H1 (cell line): ENCODE results near the gene TIAM2. TPM values are rescaled to one million over a fixed set of nuclear protein-coding genes. Genes with fewer than 3 reads are reported as not detected.

Experiments used
- CTCF ChIA-PET: fragments of 300-600 bp; sonication (Branson Sonifier 250); formaldehyde crosslinking; loops from one replicate; lab custom pipeline; 2021; ENCODE audit not compliant: partially characterized antibody; lab: Charles Lee
- POLR2A ChIA-PET: fragments of 300-600 bp; sonication (Branson Sonifier 250); formaldehyde crosslinking; loops from one replicate; lab custom pipeline; 2021; ENCODE audit warnings: inconsistent platforms; ENCODE audit not compliant: partially characterized antibody; lab: Charles Lee
- DNase-seq, 2 experiments: peaks; one replicate each; pipeline versions ENCODE4 v3.0.0 to v3.0.0-alpha.2; 2010 to 2022; ENCODE audit warnings: low spot score in 2 of 2, low read depth in 1 of 2, mixed read lengths in 1 of 2
- FAIRE-seq: peaks from 2 replicates; lab custom pipeline; 2011; peaks lifted over from hg19 to GRCh38; lab: Jason Lieb, UNC
- H2AFZ ChIP-seq: 2 replicates; pipeline ENCODE4 v1.8.1; 2012; ENCODE audit warnings: low read length, inconsistent platforms
- H2AK5ac ChIP-seq: 2 replicates; pipeline ENCODE4 v1.6.1; 2013; ENCODE audit warnings: low read depth, low read length
- H2BK120ac ChIP-seq: replicated peaks from 2 replicates; pipeline ENCODE3; 2013; ENCODE audit warnings: low read depth, low read length, inconsistent platforms
- H2BK12ac ChIP-seq: 2 replicates; pipeline ENCODE4 v1.6.1; 2013; ENCODE audit warnings: low read depth, low read length
- H2BK15ac ChIP-seq: 2 replicates; pipeline ENCODE4 v1.6.1; 2013; ENCODE audit warnings: low read length
- H2BK20ac ChIP-seq: 2 replicates; pipeline ENCODE4 v1.6.1; 2013; ENCODE audit warnings: low read length
- H2BK5ac ChIP-seq: 2 replicates; pipeline ENCODE4 v1.6.1; 2013; ENCODE audit warnings: low read depth, low read length
- H3K14ac ChIP-seq: 2 replicates; pipeline ENCODE4 v1.6.1; 2013; ENCODE audit warnings: inconsistent platforms; ENCODE audit not compliant: insufficient read length
- H3K18ac ChIP-seq: 2 replicates; pipeline ENCODE4 v1.6.1; 2013; ENCODE audit warnings: low read length; ENCODE audit errors: extremely low read depth
- H3K23ac ChIP-seq: 2 replicates; pipeline ENCODE4 v1.6.1; 2013; ENCODE audit warnings: inconsistent platforms; ENCODE audit not compliant: insufficient read length
- H3K23me2 ChIP-seq: 2 replicates; pipeline ENCODE4 v1.6.1; 2013; ENCODE audit warnings: low read depth, low read length
- H3K27ac ChIP-seq: 2 replicates; pipeline ENCODE4 v1.6.1; 2011; ENCODE audit warnings: low read depth, low read length, inconsistent platforms
- H3K27me3 ChIP-seq, 4 experiments: replicated peaks in 1 of 4; 1 replicate in 1 of 4; 2 replicates in 3 of 4; pipeline versions ENCODE4 v1.6.1 to v1.8.1; 2011 to 2013; ENCODE audit warnings: low read length in 3 of 4, mild to moderate bottlenecking in 3 of 4, inconsistent platforms in 2 of 4, mixed read lengths in 2 of 4, moderate library complexity in 1 of 4; ENCODE audit not compliant: control insufficient read depth in 3 of 4, insufficient read depth in 3 of 4; ENCODE audit errors: extremely low read depth in 1 of 4
- H3K36me3 ChIP-seq, 4 experiments: 2 replicates each; pipeline versions ENCODE4 v1.6.1 to v1.8.1; 2011 to 2013; ENCODE audit warnings: mild to moderate bottlenecking in 4 of 4, low read length in 3 of 4, moderate library complexity in 2 of 4, control low read depth in 1 of 4, inconsistent platforms in 1 of 4; ENCODE audit not compliant: insufficient read depth in 4 of 4, control insufficient read depth in 2 of 4
- H3K4ac ChIP-seq: replicated peaks from 2 replicates; pipeline ENCODE3; 2013; ENCODE audit warnings: low read length, low read depth, mixed read lengths, inconsistent platforms; ENCODE audit not compliant: insufficient read length
- H3K4me1 ChIP-seq, 4 experiments: replicated peaks in 1 of 4; 1 replicate in 1 of 4; 2 replicates in 3 of 4; pipeline versions ENCODE4 v1.6.1 to v1.8.1; 2011 to 2013; ENCODE audit warnings: low read length in 3 of 4, inconsistent platforms in 2 of 4, mixed read lengths in 1 of 4; ENCODE audit not compliant: insufficient read depth in 4 of 4, control insufficient read depth in 3 of 4
- H3K4me2 ChIP-seq, 2 experiments: 2 replicates each; pipeline versions ENCODE4 v1.6.1 to v1.8.1; 2011 to 2013; ENCODE audit warnings: low read depth in 2 of 2, low read length in 2 of 2, control low read depth in 1 of 2, inconsistent platforms in 1 of 2, mild to moderate bottlenecking in 1 of 2; ENCODE audit not compliant: insufficient read depth in 1 of 2
- H3K4me3 ChIP-seq, 4 experiments: fragments of 200-600, 300-600 bp in 1 of 4; sonication (generic), shearing (Covaris generic), sonication (Bioruptor Twin) in 1 of 4; 2 replicates each; pipeline versions ENCODE4 v1.5.1 to v1.8.1; 2011 to 2016; ENCODE audit warnings: low read length in 4 of 4, low read depth in 3 of 4, control low read depth in 2 of 4, inconsistent platforms in 2 of 4, mild to moderate bottlenecking in 2 of 4, mixed read lengths in 1 of 4, moderate library complexity in 1 of 4; ENCODE audit not compliant: insufficient read depth in 2 of 4; ENCODE audit errors: extremely low read depth in 1 of 4
- H3K56ac ChIP-seq: replicated peaks from 2 replicates; pipeline ENCODE3; 2013; ENCODE audit warnings: low read depth, mild to moderate bottlenecking, mixed read lengths, low read length, inconsistent platforms; ENCODE audit not compliant: insufficient read length
- H3K79me1 ChIP-seq: 2 replicates; pipeline ENCODE4 v1.6.1; 2013; ENCODE audit warnings: low read depth, low read length, control low read depth
- H3K79me2 ChIP-seq, 2 experiments: 2 replicates each; pipeline versions ENCODE4 v1.6.1 to v1.8.1; 2012 to 2013; ENCODE audit warnings: low read length in 2 of 2, mild to moderate bottlenecking in 2 of 2, inconsistent platforms in 1 of 2; ENCODE audit not compliant: insufficient read depth in 2 of 2, control insufficient read depth in 1 of 2
- H3K9ac ChIP-seq, 4 experiments: replicated peaks in 1 of 4; 1 replicate in 1 of 4; 2 replicates in 3 of 4; pipeline versions ENCODE4 v1.6.1 to v1.8.1; 2011 to 2013; ENCODE audit warnings: low read depth in 3 of 4, low read length in 3 of 4, control low read depth in 2 of 4, mild to moderate bottlenecking in 2 of 4, moderate library complexity in 2 of 4, inconsistent platforms in 1 of 4; ENCODE audit errors: extremely low read depth in 1 of 4
- H3K9me3 ChIP-seq, 2 experiments: 2 replicates each; pipeline versions ENCODE4 v1.6.1 to v1.8.1; 2012 to 2013; ENCODE audit warnings: mild to moderate bottlenecking in 2 of 2, moderate library complexity in 2 of 2, control low read depth in 1 of 2, inconsistent platforms in 1 of 2, low read depth in 1 of 2, low read length in 1 of 2, mixed read lengths in 1 of 2; ENCODE audit not compliant: insufficient read depth in 2 of 2
- H4K20me1 ChIP-seq, 2 experiments: replicated peaks in 1 of 2; 2 replicates each; pipeline versions ENCODE3 to v1.8.1; 2011 to 2013; ENCODE audit warnings: inconsistent platforms in 2 of 2, low read length in 2 of 2, mild to moderate bottlenecking in 1 of 2; ENCODE audit not compliant: insufficient read depth in 2 of 2, control insufficient read depth in 1 of 2
- H4K5ac ChIP-seq: 2 replicates; pipeline ENCODE4 v1.6.1; 2013; ENCODE audit warnings: low read length, low read depth, mixed read lengths, inconsistent platforms; ENCODE audit not compliant: insufficient read length
- H4K8ac ChIP-seq: 2 replicates; pipeline ENCODE4 v1.8.0; 2013; ENCODE audit warnings: mild to moderate bottlenecking, moderate library complexity, low read length, inconsistent platforms; ENCODE audit not compliant: insufficient read depth; ENCODE audit errors: extremely low read depth
- H4K91ac ChIP-seq: replicated peaks from 2 replicates; pipeline ENCODE3; 2013; ENCODE audit warnings: low read length, mixed read lengths, inconsistent platforms; ENCODE audit not compliant: insufficient read length
- BACH1 ChIP-seq: IDR thresholded peaks from 2 replicates; pipeline ENCODE4 v1.6.1; 2012; ENCODE audit warnings: low read length, improper control_type of control experiment
- EGR1 ChIP-seq: IDR thresholded peaks from 2 replicates; pipeline ENCODE4 v1.6.1; 2011; ENCODE audit warnings: low read depth, low read length, borderline replicate concordance
- EP300 ChIP-seq, 2 experiments: IDR thresholded peaks; 1 replicate in 1 of 2; 2 replicates in 1 of 2; pipeline ENCODE4 v1.6.1; 2011 to 2012; ENCODE audit warnings: low read depth in 2 of 2, low read length in 2 of 2, mild to moderate bottlenecking in 2 of 2, borderline replicate concordance in 1 of 2, inconsistent platforms in 1 of 2, moderate library complexity in 1 of 2
- FOSL1 ChIP-seq: IDR thresholded peaks from 2 replicates; pipeline ENCODE4 v1.6.1; 2011; ENCODE audit warnings: mild to moderate bottlenecking, low read depth, low read length, moderate library complexity; ENCODE audit not compliant: insufficient read depth
- JUND ChIP-seq: IDR thresholded peaks from 2 replicates; pipeline ENCODE4 v1.6.1; 2011; ENCODE audit warnings: mild to moderate bottlenecking, improper control_type of control experiment, low read length
- KDM1A ChIP-seq: fragments of 200-600, 300-600 bp; sonication (generic); IDR thresholded peaks from 2 replicates; pipeline ENCODE4 v1.7.1; 2016; ENCODE audit warnings: mild to moderate bottlenecking, low read length, borderline replicate concordance
- POLR2A ChIP-seq, 2 experiments: IDR thresholded peaks; 1 replicate in 1 of 2; 2 replicates in 1 of 2; pipeline ENCODE4 v1.6.1; 2011; ENCODE audit warnings: low read depth in 2 of 2, low read length in 2 of 2, mild to moderate bottlenecking in 2 of 2; ENCODE audit errors: control extremely low read depth in 1 of 2
- POLR2AphosphoS5 ChIP-seq: IDR thresholded peaks from 2 replicates; pipeline ENCODE4 v1.6.1; 2011; ENCODE audit warnings: low read depth, low read length
- RFX5 ChIP-seq: IDR thresholded peaks from 2 replicates; pipeline ENCODE4 v1.6.1; 2011; ENCODE audit warnings: low read depth, low read length, improper control_type of control experiment, borderline replicate concordance
- RNF2 ChIP-seq: fragments of 200-900, 300-1000 bp; sonication (generic); IDR thresholded peaks from 2 replicates; pipeline ENCODE4 v1.7.1; 2016; ENCODE audit warnings: borderline replicate concordance, low read depth, mild to moderate bottlenecking, antibody characterized with exemption, low read length; ENCODE audit not compliant: poor library complexity, severe bottlenecking; ENCODE audit errors: missing control alignments
- SP4 ChIP-seq: IDR thresholded peaks from 2 replicates; pipeline ENCODE4 v1.6.1; 2012; ENCODE audit warnings: low read length, inconsistent platforms
- SUZ12 ChIP-seq: fragments of 200-600 bp; sonication (generic); IDR thresholded peaks from 2 replicates; pipeline ENCODE4 v1.6.1; 2012; ENCODE audit warnings: mild to moderate bottlenecking, inconsistent platforms, low read length, moderate library complexity, mixed read lengths
- TAF1 ChIP-seq: IDR thresholded peaks from 2 replicates; pipeline ENCODE4 v1.6.1; 2011; ENCODE audit warnings: mild to moderate bottlenecking, low read depth, low read length
- WGBS, 2 experiments: shearing (Covaris generic) in 1 of 2; methylation state at CpG; one replicate each; pipeline versions ENCODE4 v1.1.6 to v1.1.7; 2013 to 2015; ENCODE audit warnings: low lambda C conversion rate in 2 of 2, mixed read lengths in 2 of 2, inconsistent platforms in 1 of 2, low coverage in 1 of 2, missing lambda C conversion rate in 1 of 2; ENCODE audit not compliant: insufficient replicate concordance in 2 of 2, insufficient coverage in 1 of 2, insufficient read length in 1 of 2; ENCODE audit errors: extremely low coverage in 1 of 2, missing lambda C conversion rate in 1 of 2; 5-methylcytosine and 5-hydroxymethylcytosine counted together
- polyA plus RNA-seq, 7 experiments: library from polyadenylated mRNA; depleted of rRNA in 3 of 7; stranded (reverse) in 5 of 7; unstranded in 2 of 7; fragments of >200 nt in 5 of 7; fragments of 200-250 nt in 2 of 7; gene quantifications; 1 replicate in 5 of 7; 2 replicates in 1 of 7; 4 replicates in 1 of 7; pipeline versions ENCODE4 v1.2.1 to v1.2.3, GENCODE V29; 2011 to 2013; ENCODE audit warnings: missing spikeins in 2 of 7, mixed read lengths in 2 of 7
- total RNA-seq: library from RNA; stranded (reverse); fragmentation: NEBNext Ultra II Directional; extraction: Animal tissue kit (Norgen Biotek cat#: 25700); gene quantifications from 2 replicates; pipeline ENCODE4 v1.2.1, GENCODE V29; 2021

Gene TIAM2
- total and polyA plus RNA-seq, 2 of the 8 experiments (the other 6 are each of a cell fraction or from before 2014, with no cell fraction given) = 7.4 to 23.9 TPM

- no peak overlapping the region for H2BK120ac ChIP-seq
- H3K14ac ChIP-seq = no peak overlapping the region
- CTCF ChIA-PET = interaction anchor here (0.6 to 2.5 kb wide), 8 partner anchors 11 to 351 kb away, joined by 3 to 16 read pairs (median 3); no protein-coding TSS in a partner anchor
- H3K23ac ChIP-seq = no peak overlapping the region
- no peak overlapping the region for H2BK20ac ChIP-seq
- H3K4me2 ChIP-seq = no peak overlapping the region
- H3K27ac ChIP-seq = no peak overlapping the region
- H3K79me1 ChIP-seq = peaks cover 3% of the 10 kb centered on the region; the same call in 1 of the 2 replicates
- no peaks in the 10 kb centered on the region for H3K79me2 ChIP-seq
- H4K5ac ChIP-seq = no peak overlapping the region
- H3K23me2 ChIP-seq = no peaks in the 10 kb centered on the region
- no peak overlapping the region for H2BK5ac ChIP-seq
- H2AFZ ChIP-seq = no peak overlapping the region
- WGBS, 2 experiments = 89% methylated on average over 5 of the region's 5 CpGs; no CpG with 5 or more reads in 1 of the 2 experiments
- H3K36me3 ChIP-seq = peaks cover 0 to 25% (median 4%) of the 10 kb centered on the region in 4 experiments; a peak in 6 of 8 replicates
- POLR2A ChIA-PET = interaction anchor here (1.3 kb wide), 1 partner anchor 35 kb away, joined by 3 read pairs; no protein-coding TSS in a partner anchor
- no peak overlapping the region for H3K4ac ChIP-seq
- no peak overlapping the region for H3K18ac ChIP-seq
- H3K9ac ChIP-seq = no peak overlapping the region
- no peak overlapping the region for H2AK5ac ChIP-seq
- DNase-seq (no peak), FAIRE-seq (peak; percentile 28)
- no peaks in the 10 kb centered on the region; a peak in 1 of 4 replicates for H3K9me3 ChIP-seq
- peaks cover 0 to 4% (median 2%) of the 10 kb centered on the region in 4 experiments; a peak in 2 of 7 replicates for H3K4me1 ChIP-seq
- H3K56ac ChIP-seq = no peak overlapping the region
- H2BK12ac ChIP-seq = no peak overlapping the region
- peaks cover 0 to 2% of the 10 kb centered on the region in 2 experiments for H4K20me1 ChIP-seq
- no peak overlapping the region for H4K91ac ChIP-seq
- no peaks in the 10 kb centered on the region for H3K27me3 ChIP-seq
- H2BK15ac ChIP-seq = no peak overlapping the region
- H3K4me3 ChIP-seq = no peak overlapping the region
- H4K8ac ChIP-seq = no peak overlapping the region
- TF ChIP-seq POLR2A (IDR thresholded peaks at IDR 0.05; ENCODE audit: control extremely low read depth in 1 of 2, low read depth in 2 of 2, low read length in 2 of 2) = no peak
- no peak for TF ChIP-seq SP4
- no peak for TF ChIP-seq FOSL1
- TF ChIP-seq JUND = no peak
- no peak for TF ChIP-seq RNF2
- no peak for TF ChIP-seq TAF1
- no peak for TF ChIP-seq POLR2AphosphoS5
- TF ChIP-seq BACH1 = no peak
- no peak for TF ChIP-seq EGR1
- no peak for TF ChIP-seq RFX5
- no peak for TF ChIP-seq EP300 (IDR thresholded peaks at IDR 0.05; ENCODE audit: borderline replicate concordance in 1 of 2, low read depth in 2 of 2, low read length in 2 of 2)
- TF ChIP-seq SUZ12 = no peak
- TF ChIP-seq KDM1A = no peak
Observed at GRCh38 chr6:155278319-155279049, 283.4 kb downstream of the TIAM2 start.
